ENCODE data around the gene FRMPD1.

Gene FRMPD1

DNA sequence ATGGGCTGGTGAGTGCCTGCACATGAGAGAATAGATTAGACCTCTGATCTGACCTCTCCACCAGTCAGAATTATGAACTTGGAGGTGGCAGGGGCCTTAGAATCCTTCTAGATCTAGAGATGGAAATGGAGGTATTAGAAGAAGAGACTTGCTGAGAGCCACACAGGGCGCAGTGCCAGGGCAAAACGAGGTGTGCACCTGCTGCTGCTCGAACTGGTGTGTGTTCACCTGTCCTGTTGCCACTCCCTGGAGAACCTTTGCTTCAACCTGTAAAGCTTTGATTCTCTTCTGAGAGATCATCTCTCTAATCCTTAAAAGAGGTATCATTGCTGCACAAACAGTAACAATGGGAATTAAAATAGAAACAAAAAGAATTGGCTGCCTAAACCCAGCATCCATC, 24.9 kb downstream of the FRMPD1 start:
- in situ Hi-C loops (cut with HindIII; ENCODE audit: low sequenced_read_pairs) = no loop called here
- no peak for DNase-seq (ENCODE audit: low read depth, low spot score)
- TF ChIP-seq, protein P1, sequence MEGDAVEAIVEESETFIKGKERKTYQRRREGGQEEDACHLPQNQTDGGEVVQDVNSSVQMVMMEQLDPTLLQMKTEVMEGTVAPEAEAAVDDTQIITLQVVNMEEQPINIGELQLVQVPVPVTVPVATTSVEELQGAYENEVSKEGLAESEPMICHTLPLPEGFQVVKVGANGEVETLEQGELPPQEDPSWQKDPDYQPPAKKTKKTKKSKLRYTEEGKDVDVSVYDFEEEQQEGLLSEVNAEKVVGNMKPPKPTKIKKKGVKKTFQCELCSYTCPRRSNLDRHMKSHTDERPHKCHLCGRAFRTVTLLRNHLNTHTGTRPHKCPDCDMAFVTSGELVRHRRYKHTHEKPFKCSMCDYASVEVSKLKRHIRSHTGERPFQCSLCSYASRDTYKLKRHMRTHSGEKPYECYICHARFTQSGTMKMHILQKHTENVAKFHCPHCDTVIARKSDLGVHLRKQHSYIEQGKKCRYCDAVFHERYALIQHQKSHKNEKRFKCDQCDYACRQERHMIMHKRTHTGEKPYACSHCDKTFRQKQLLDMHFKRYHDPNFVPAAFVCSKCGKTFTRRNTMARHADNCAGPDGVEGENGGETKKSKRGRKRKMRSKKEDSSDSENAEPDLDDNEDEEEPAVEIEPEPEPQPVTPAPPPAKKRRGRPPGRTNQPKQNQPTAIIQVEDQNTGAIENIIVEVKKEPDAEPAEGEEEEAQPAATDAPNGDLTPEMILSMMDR (IDR thresholded peaks at IDR 0.05; ENCODE audit: low read depth, low read length) = no peak
- H3K4me3 ChIP-seq (ENCODE audit: low read depth, low read length) = no peak overlapping the region

GRCh38 chr9:37676411-37676830, 25.7 kb downstream of the FRMPD1 start:
- in situ Hi-C loops (cut with HindIII; ENCODE audit: low sequenced_read_pairs) = no loop called here
- TF ChIP-seq, protein P1 (IDR thresholded peaks at IDR 0.05; ENCODE audit: low read depth, low read length) = no peak
- peak; percentile 2 for DNase-seq (ENCODE audit: low read depth, low spot score)
- no peak overlapping the region for H3K4me3 ChIP-seq (ENCODE audit: low read depth, low read length)

DNA sequence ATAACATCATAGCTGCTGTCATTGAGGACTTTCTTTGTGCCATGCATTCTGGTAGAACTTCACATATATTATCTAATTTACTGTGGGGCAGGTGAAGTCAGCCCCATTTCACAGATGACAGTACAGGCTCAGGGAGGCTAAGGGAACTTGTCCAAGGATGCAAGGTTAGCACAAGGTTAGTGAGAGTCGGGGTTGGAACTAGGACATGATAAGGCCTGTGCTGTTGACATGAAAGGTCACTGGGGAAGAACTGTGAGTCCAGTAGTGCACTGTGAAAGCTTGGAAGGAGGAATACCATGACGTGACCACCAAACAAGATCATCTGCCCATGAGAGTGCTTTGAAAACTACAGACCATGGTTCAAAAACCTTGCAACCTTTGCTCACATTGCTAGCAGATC, 26.7 kb downstream of the FRMPD1 start:
- H3K4me3 ChIP-seq (ENCODE audit: low read depth, low read length) = no peak overlapping the region
- in situ Hi-C loops (cut with HindIII; ENCODE audit: low sequenced_read_pairs) = no loop called here
- TF ChIP-seq, protein P1 (IDR thresholded peaks at IDR 0.05; ENCODE audit: low read depth, low read length) = no peak
- DNase-seq (ENCODE audit: low read depth, low spot score) = no peak

- DNase-seq (ENCODE audit: low read depth, low spot score) = no peak
- in situ Hi-C loops (cut with HindIII; ENCODE audit: low sequenced_read_pairs) = no loop called here
- TF ChIP-seq, protein P1 (IDR thresholded peaks at IDR 0.05; ENCODE audit: low read depth, low read length) = no peak
- H3K4me3 ChIP-seq (ENCODE audit: low read depth, low read length) = no peak overlapping the region
Observed at GRCh38 chr9:37678789-37679273, 28.1 kb downstream of the FRMPD1 start.

DNA sequence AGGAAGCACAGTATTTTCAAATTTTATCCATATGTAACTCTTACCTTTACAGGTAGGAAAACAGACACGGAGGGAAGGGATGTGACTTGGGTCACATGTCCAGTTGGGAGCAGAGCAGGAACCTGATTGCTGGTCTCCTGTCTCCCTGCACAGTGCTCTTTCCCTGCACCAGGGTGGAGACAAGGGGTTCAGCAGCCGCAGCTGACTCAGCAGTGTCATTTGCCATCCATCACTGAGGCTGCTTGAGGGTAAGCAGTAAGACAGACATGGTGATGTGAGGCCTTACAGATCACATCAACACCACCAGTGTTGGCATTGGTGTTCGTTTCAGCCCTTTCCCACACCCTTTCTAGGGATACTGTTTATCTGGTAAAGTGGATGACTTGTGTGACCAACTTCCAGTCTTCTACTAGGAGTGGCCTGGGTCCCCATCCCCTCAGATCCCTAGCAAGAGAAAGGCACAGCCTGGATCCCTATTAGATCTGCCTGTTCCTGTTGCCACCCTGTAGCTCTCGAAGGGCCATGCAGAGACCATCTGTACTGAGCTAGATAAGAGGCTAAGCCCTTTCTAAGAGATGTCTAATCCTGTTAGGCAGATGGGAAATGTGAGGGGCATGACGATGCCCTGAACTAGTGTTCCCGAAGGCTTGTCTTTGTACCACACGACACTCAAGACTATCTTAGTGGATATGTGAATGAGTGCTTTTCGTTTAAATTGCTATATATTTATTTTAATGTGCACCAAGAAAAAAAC, 29.1 kb downstream of the FRMPD1 start:
- H3K4me3 ChIP-seq (ENCODE audit: low read depth, low read length) = no peak overlapping the region
- TF ChIP-seq, protein P1 (IDR thresholded peaks at IDR 0.05; ENCODE audit: low read depth, low read length) = no peak
- in situ Hi-C loops (cut with HindIII; ENCODE audit: low sequenced_read_pairs) = no loop called here
- no peak for DNase-seq (ENCODE audit: low read depth, low spot score)

- TF ChIP-seq, protein P1 (IDR thresholded peaks at IDR 0.05; ENCODE audit: low read depth, low read length) = no peak
- no peak for DNase-seq (ENCODE audit: low read depth, low spot score)
- H3K4me3 ChIP-seq (ENCODE audit: low read depth, low read length) = no peak overlapping the region
- in situ Hi-C loops (cut with HindIII; ENCODE audit: low sequenced_read_pairs) = no loop called here
Observed at GRCh38 chr9:37682951-37683350, 32.2 kb downstream of the FRMPD1 start.
